K562 (cell line): Measurements from ENCODE around the gene NSMCE1. TPM values are rescaled to one million over a fixed set of nuclear protein-coding genes. Genes with fewer than 3 reads are reported as not detected.
A peak's percentile ranks its signal among the peaks of the same experiment; 100 is the strongest.

Experiments
- CHCHD3 ChIP-seq: fragments of 250-450 bp; sonication (Bioruptor Pico); IDR thresholded peaks from 2 replicates; pipeline ENCODE4 v2.1.2; 2022; ENCODE audit warnings: mild to moderate bottlenecking
- DDX20 ChIP-seq: fragments of 450-650 bp; IDR thresholded peaks from 2 replicates; pipeline ENCODE4 v1.6.1; 2016; ENCODE audit warnings: missing genetic modification characterization, low read depth, mild to moderate bottlenecking, missing compliant biosample characterization, moderate library complexity
- KLF16 ChIP-seq: IDR thresholded peaks from 2 replicates; pipeline ENCODE4 v1.6.1; 2016; ENCODE audit warnings: antibody characterized with exemption
- PCBP1 ChIP-seq: fragments of 200-400 bp; formaldehyde crosslinking; IDR thresholded peaks from 2 replicates; pipeline ENCODE4 v1.6.1; 2018; ENCODE audit warnings: mild to moderate bottlenecking, low read depth, low read length; ENCODE audit not compliant: poor library complexity, severe bottlenecking
- PHF20 ChIP-seq: fragments of 450-650 bp; IDR thresholded peaks from 2 replicates; pipeline ENCODE4 v1.6.1; 2018; ENCODE audit not compliant: partially characterized antibody
- RFX1 ChIP-seq: fragments of 450-650 bp; IDR thresholded peaks from 2 replicates; pipeline ENCODE4 v1.6.1; 2016; ENCODE audit warnings: mild to moderate bottlenecking, moderate library complexity
- RNF219 ChIP-seq: fragments of 250-450 bp; sonication (Bioruptor Pico); IDR thresholded peaks from 2 replicates; pipeline ENCODE4 v1.5.0; 2022; ENCODE audit warnings: mild to moderate bottlenecking
- TAL1 ChIP-seq: fragments of 450-650 bp; IDR thresholded peaks from 2 replicates; pipeline ENCODE4 v1.6.1; 2016; ENCODE audit warnings: mild to moderate bottlenecking
- TBP ChIP-seq: optimal IDR thresholded peaks from 2 replicates; pipeline ENCODE3; 2011; ENCODE audit warnings: low read depth, low read length, improper control_type of control experiment
- ZHX1 ChIP-seq: fragments of 150-350 bp; conservative IDR thresholded peaks from 2 replicates; pipeline ENCODE4 v1.6.1; 2014; ENCODE audit warnings: low read length
- ZNF274 ChIP-seq: IDR thresholded peaks from 2 replicates; pipeline ENCODE4 v1.6.1; 2011; ENCODE audit warnings: low read depth, mild to moderate bottlenecking, low read length, moderate library complexity, borderline replicate concordance
- ZNF518B ChIP-seq: fragments of 250-450 bp; sonication (Bioruptor Pico); IDR thresholded peaks from 2 replicates; pipeline ENCODE4 v1.5.0; 2021; ENCODE audit warnings: mild to moderate bottlenecking, moderate library complexity
- polyA plus RNA-seq, 8 experiments: library from polyadenylated mRNA; depleted of rRNA in 4 of 8; stranded (reverse) in 5 of 8; unstranded in 3 of 8; fragments of >200 nt; fragmentation: Nextera tagmentation in 2 of 8; fragmentation: Illumina TruSeq in 1 of 8; extraction: Ambion mirVana in 2 of 8; extraction: Trizol in 1 of 8; gene quantifications; 2 replicates each; pipeline versions ENCODE4 v1.2.1 to v1.2.3, GENCODE V29; 2011 to 2014; ENCODE audit warnings: inconsistent platforms in 1 of 8, missing spikeins in 1 of 8
- total RNA-seq, 7 experiments: library from RNA; depleted of rRNA in 6 of 7; stranded (reverse); fragments of >200 nt in 6 of 7; fragmentation: Illumina TruSeq in 2 of 7; extraction: Trizol in 2 of 7; gene quantifications; 2 replicates each; pipeline versions ENCODE4 v1.2.1 to v1.2.3, GENCODE V29; 2011 to 2021; ENCODE audit warnings: low replicate concordance in 1 of 7
- TF ChIP-seq, protein P1 (sequence below): sonication (generic); formaldehyde crosslinking; IDR thresholded peaks from 2 replicates; pipeline ENCODE4 v1.8.1; 2023; ENCODE audit warnings: mild to moderate bottlenecking, missing genetic modification reagents
- TF ChIP-seq, protein P2 (sequence below): fragments of 450-650 bp; conservative IDR thresholded peaks from 2 replicates; pipeline ENCODE4 v1.6.1; 2016; ENCODE audit warnings: missing genetic modification characterization, low read depth, mild to moderate bottlenecking, control low read depth, missing compliant biosample characterization

The NSMCE1 gene
- total and polyA plus RNA-seq, 9 of the 15 experiments (the other 6 are each of a cell fraction or from before 2014, with no cell fraction given): 52.1 to 163 (median 61.5) TPM

DNA sequence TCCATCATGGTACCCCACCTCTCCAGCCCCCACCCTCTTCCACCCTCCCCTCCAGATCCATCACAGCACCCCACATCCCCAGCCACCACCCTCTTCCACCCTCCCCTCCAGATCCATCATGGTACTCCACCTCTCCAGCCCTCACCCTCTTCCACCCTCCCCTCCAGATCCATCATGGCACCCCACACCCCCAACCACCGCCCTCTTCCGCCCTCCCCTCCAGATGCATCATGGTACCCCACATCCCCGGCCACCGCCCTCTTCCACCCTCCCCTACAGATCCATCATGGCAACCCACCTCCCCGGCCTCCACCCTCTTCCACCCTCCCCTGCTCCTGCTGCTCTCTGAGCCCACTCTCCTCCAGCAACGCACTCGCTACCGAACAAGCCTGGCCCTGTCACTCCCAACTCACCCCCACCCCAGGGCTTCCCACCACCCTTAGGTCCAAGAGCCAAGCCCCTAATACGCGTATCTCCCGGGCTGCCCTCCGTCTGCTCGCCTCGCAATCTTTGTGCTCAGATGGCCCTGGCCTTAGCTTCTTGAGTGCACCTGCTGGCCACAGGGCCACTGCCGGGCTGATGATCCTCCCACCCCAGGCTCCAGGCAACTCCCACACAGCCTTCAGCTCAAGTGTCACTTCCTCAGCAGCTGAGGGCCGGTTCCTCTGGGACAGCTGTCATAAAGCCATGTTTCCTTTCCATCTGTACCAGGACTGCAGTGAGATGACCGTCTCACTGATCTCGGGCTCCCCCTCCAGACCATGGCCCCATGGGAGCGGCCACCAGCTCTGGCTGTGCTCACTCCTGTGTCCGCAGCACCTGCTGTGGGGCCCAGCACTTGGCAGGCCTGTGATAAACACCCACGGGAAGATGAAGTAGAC is 39.7 kb downstream of the NSMCE1 start (continued):
- TF ChIP-seq ZHX1 (no peak), PCBP1 (no peak), KLF16 (peak; percentile 76; the same call in 1 of the 2 replicates), PHF20 (no peak), CHCHD3 (no peak), RNF219 (CRISPR knock-in tag) (no peak), DDX20 (tag) (no peak), RFX1 (no peak), TAL1 (no peak), ZNF518B (CRISPR knock-in tag) (no peak), ZNF274 (no peak), TBP (no peak)
- TF ChIP-seq, protein P1, sequence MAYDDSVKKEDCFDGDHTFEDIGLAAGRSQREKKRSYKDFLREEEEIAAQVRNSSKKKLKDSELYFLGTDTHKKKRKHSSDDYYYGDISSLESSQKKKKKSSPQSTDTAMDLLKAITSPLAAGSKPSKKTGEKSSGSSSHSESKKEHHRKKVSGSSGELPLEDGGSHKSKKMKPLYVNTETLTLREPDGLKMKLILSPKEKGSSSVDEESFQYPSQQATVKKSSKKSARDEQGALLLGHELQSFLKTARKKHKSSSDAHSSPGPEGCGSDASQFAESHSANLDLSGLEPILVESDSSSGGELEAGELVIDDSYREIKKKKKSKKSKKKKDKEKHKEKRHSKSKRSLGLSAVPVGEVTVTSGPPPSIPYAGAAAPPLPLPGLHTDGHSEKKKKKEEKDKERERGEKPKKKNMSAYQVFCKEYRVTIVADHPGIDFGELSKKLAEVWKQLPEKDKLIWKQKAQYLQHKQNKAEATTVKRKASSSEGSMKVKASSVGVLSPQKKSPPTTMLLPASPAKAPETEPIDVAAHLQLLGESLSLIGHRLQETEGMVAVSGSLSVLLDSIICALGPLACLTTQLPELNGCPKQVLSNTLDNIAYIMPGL (CRISPR knock-in tag): no peak
- TF ChIP-seq, protein P2, sequence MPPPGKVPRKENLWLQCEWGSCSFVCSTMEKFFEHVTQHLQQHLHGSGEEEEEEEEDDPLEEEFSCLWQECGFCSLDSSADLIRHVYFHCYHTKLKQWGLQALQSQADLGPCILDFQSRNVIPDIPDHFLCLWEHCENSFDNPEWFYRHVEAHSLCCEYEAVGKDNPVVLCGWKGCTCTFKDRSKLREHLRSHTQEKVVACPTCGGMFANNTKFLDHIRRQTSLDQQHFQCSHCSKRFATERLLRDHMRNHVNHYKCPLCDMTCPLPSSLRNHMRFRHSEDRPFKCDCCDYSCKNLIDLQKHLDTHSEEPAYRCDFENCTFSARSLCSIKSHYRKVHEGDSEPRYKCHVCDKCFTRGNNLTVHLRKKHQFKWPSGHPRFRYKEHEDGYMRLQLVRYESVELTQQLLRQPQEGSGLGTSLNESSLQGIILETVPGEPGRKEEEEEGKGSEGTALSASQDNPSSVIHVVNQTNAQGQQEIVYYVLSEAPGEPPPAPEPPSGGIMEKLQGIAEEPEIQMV (tag): no peak
